HG03520 (cell line): ENCODE results near the gene PTGR1.

Experiments
- ATAC-seq: cut with Tn5 transposase; IDR thresholded peaks from one replicate; pipeline ENCODE4 v1.9.1; 2021; ENCODE audit warnings: mild to moderate bottlenecking, moderate library complexity; ENCODE audit not compliant: unreplicated experiment

The PTGR1 gene

DNA sequence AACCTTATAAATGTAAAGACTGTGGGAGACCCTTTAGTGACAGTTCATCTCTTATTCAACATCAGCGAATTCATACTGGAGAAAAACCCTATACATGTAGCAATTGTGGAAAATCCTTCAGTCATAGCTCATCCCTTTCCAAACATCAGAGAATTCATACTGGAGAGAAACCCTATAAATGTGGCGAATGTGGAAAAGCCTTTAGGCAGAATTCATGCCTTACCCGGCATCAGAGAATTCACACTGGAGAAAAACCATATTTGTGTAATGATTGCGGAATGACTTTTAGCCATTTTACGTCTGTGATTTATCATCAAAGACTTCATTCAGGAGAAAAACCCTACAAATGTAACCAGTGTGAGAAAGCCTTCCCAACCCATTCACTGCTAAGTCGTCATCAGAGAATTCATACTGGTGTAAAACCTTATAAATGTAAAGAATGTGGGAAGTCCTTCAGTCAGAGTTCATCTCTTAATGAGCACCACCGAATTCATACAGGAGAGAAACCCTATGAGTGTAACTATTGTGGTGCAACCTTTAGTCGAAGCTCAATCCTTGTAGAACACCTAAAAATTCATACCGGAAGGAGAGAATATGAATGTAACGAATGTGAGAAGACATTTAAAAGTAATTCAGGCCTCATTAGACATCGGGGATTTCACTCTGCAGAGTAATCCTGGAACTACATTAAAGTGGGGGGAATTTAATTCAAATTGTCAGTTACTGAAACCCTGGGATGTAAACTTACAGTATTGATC is 56.8 kb downstream of the PTGR1 start:
- no peak for ATAC-seq

- no peak for ATAC-seq
Measured at GRCh38 chr9:111533099-111533790, 66.2 kb downstream of the PTGR1 start.

DNA sequence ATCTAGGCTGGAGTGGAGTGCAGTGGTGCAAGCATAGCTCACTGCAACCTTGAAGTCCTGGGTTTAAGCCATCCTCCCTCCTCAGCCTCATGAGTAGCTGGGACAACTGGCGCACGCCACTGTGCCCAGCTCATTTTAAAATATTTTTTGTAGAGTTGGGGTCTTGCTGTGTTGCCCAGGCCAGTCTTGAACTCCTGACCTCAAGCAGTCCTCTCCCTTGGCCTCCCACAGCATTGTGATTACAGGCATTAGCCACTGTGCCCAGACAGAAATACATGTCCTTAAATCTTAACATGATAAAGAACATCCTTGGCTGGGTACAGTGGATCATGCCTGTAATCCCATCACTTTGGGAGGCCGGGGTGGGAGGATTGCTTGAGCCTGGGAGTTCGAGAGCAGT is 67.7 kb downstream of the PTGR1 start:
- ATAC-seq = no peak

DNA sequence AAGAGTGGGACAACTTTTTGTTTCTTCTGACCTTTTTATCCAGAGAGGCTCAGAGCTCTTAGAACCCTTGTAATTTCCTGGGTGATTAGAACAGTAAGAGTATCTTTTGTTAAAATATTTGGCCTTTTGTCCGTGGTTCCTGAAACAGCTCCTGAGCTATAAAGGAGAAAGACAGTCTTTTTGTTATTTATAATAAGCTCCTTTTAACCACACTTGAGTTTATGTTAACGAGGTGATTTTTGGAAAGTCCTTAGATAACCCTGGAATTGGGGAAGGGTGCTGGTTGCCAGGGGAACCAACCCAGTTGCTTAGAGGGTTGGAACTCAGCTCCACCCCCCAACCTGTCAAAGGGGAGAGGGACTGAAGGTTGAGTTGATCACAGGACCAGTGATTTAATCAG is 69.7 kb downstream of the PTGR1 start:
- no peak for ATAC-seq

- ATAC-seq = no peak
Measured at GRCh38 chr9:111527347-111527746, 72.1 kb downstream of the PTGR1 start.

GRCh38 chr9:111525056-111525977 is 74.1 kb downstream of the PTGR1 start, which contains the start of gene ZNF483:
TSS of gene ZNF483 (plus strand) at chr9:111525179. CDS start at chr9:111527396, 2,217 bp downstream.
- ATAC-seq = peak; percentile 51

- ATAC-seq = no peak
Measured at GRCh38 chr9:111524731-111525055, 74.8 kb downstream of the PTGR1 start.

DNA sequence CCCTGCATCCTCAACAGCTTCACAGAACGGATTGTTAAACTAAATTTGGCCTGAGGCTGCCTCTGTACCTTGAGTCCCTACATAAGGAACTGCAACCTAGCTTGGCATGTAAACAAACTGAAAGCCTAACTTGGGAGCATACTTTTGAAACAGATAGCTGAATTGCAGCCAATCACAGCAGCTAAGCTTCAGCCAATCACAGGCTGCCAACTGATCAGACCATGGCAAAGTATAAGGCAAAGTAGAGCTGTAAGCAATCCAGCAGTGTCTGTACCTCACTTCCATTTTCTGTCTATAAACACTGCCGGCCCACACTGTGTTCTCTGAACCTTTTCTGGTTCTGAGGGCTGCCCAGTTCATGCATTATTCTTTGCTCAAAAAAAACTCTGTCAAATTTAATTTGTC is 83.4 kb downstream of the PTGR1 start:
- ATAC-seq = no peak

GRCh38 chr9:111514967-111515366 is 84.5 kb downstream of the PTGR1 start:
- ATAC-seq = no peak
